Lower leg skin (tissue), 4 donors: ENCODE measurements around the gene SREBF1. TPM values are rescaled to one million over a fixed set of nuclear protein-coding genes. Genes with fewer than 3 reads are reported as not detected.

Source experiments
- DNase-seq, 2 donors: peaks; one replicate each; pipeline ENCODE4 v3.0.0-alpha.2; 2019; ENCODE audit warnings: low spot score in 2 of 2
- H3K4me3 ChIP-seq: fragments of 200-600 bp; sonication (generic); 2 replicates; pipeline ENCODE4 v1.5.1; 2017; ENCODE audit warnings: mild to moderate bottlenecking, low read depth; ENCODE audit not compliant: poor library complexity, severe bottlenecking
- CTCF ChIP-seq, 3 donors: fragments of 450-650 bp; IDR thresholded peaks; one replicate each; pipeline ENCODE4 v1.5.1; 2016; ENCODE audit warnings: antibody characterized with exemption in 3 of 3, mild to moderate bottlenecking in 3 of 3, moderate library complexity in 2 of 3
- POLR2A ChIP-seq, 2 donors: fragments of 450-650 bp; IDR thresholded peaks; one replicate each; pipeline ENCODE4 v1.6.1; 2016 to 2017; ENCODE audit warnings: antibody characterized with exemption in 2 of 2, mild to moderate bottlenecking in 1 of 2, moderate library complexity in 1 of 2
- WGBS, 2 donors: methylation state at CpG; one replicate each; pipeline ENCODE4 v1.1.5; 2018; 5-methylcytosine and 5-hydroxymethylcytosine counted together
- intact Hi-C: fragments of 100-400 bp; cut with DNase I; formaldehyde crosslinking; loops from one replicate; pipeline ENCODE4 v1.15.0; 2023; ENCODE audit warnings: low total_unique reads
- total RNA-seq, 4 donors: library from RNA; depleted of rRNA; stranded (reverse); fragments of >200 nt; gene quantifications; one replicate each; pipeline ENCODE4 v1.1.0, GENCODE V29; 2016

SREBF1 gene
- total RNA-seq, 4 donors from 2014 or later = 54.3 to 146 (median 102) TPM

GRCh38 chr17:17849845-17850373 lies 13.1 kb upstream of the SREBF1 start:
- H3K4me3 ChIP-seq = no peak overlapping the region
- no peak for TF ChIP-seq CTCF (IDR thresholded peaks at IDR 0.05)
- no peak for TF ChIP-seq POLR2A (IDR thresholded peaks at IDR 0.05)
- no peak for DNase-seq
- WGBS, 2 donors = 51 to 81% methylated on average over 1 to 2 of the region's 2 CpGs
- intact Hi-C loops = no loop called here

DNA sequence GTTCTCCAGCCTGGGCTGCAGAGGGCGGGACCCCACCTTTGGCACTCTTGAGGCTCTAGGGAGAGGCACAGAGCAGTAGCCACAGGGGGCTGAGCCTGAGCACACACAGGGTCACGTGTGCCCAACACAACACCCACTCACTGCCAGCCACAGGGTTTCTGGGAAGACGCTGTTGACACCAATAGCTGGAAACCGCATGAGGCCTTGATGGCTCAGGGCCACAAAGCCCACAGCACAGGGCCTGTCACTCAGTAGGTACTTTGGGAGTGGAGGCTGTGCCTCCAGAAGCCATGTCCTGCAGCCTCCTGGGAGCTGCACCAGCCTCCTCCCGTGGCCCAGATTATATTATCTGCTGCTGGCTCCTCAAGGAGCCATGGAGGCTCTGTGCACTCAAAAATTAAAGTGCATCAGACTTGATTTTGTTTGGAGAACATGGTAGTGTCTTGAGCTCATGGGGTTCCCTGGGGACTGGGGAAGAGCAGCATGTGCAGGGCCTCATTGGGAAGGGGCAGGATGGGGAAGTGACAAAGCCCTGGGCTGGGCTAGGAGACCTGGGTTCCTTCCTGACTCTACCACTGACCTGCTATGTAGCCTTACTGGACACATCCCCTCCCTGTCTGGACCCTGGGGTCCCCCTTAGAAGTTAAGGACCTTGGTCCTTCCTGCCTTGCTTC lies 12.5 kb upstream of the SREBF1 start:
- WGBS, 2 donors = 21 to 28% methylated on average over 5 of the region's 5 CpGs
- intact Hi-C loops = no loop called here
- TF ChIP-seq CTCF (IDR thresholded peaks at IDR 0.05) = no peak
- no peak for TF ChIP-seq POLR2A (IDR thresholded peaks at IDR 0.05)
- peak; percentile 77 to 95 for DNase-seq
- no peak overlapping the region for H3K4me3 ChIP-seq

DNA sequence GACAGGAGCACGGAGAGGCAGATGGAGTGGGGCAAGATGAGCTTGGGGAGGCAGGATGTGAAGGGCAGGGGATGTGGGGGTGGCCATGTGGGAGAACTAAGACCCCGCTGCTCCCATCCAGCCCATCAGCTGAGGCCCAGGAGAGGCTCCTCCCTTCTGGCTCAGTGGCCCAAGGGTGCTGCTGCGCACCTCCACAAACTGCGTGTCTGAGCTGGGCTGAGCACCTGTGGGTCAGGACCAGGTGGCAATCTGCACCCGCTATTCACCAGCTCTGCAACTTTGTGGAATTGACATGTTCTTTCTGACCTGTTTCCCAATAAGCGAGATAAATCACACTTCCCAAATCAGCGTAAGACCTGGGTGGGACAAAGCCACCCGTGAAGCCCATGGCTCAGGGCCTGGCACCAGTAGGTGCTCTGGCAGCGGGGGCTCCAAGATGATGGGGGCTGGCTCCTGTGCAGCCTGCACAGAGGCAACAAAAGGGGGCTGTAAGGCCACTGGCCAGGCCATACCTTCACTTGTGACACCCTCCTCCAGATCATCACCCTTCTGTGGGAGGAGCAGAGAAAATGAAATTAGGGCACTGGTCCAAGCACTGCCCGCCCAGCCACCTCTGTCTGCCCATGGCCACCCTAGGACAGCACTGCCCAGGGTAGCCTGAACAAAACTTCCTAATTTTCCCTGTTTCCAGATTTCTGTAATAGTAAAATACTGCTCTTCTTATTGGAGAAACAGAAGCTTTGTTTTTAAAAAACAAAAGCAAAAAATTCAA lies 11.7 kb upstream of the SREBF1 start:
- intact Hi-C loops = no loop called here
- no peak for TF ChIP-seq POLR2A (IDR thresholded peaks at IDR 0.05)
- no peak for TF ChIP-seq CTCF (IDR thresholded peaks at IDR 0.05)
- 76 to 77% methylated on average over 10 of the region's 10 CpGs for WGBS, 2 donors
- DNase-seq = no peak
- H3K4me3 ChIP-seq = no peak overlapping the region

- 86 to 94% methylated on average over 4 to 5 of the region's 5 CpGs for WGBS, 2 donors
- H3K4me3 ChIP-seq = no peak overlapping the region
- no peak for TF ChIP-seq POLR2A (IDR thresholded peaks at IDR 0.05)
- TF ChIP-seq CTCF (IDR thresholded peaks at IDR 0.05) = no peak
- intact Hi-C loops = no loop called here
- no peak for DNase-seq
Observed at GRCh38 chr17:17847726-17848125, 10.9 kb upstream of the SREBF1 start.

DNA sequence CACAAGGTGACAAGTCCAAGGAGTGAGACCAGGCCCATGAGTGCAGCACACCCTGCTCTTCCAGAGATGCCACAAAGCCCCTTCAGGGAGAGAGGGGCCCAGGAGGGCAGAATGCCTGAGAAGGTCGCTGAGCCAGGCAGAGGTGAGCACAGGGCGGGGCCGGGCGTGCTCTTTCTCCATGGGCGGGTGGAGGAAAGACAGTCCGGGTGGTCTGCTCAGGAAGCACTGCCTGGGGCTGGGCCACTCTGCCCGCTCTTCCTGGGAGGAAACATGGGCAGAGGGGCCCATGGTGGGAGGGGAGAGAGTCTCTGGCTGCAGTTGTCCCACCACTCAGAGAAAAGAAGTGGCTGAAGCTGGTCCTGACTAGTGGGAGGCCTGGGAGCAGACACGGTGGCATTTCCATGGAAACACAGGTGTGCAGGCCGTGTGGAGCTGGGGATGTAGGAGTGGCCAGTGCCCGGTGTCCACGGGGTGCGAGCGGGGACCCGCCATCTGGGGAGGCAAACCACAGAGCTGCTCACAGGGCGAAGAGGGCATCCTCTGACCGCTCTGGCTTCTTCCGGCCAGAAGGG lies 10.4 kb upstream of the SREBF1 start:
- no peak for DNase-seq
- WGBS, 2 donors = 73 to 80% methylated on average over 13 to 17 of the region's 17 CpGs
- no peak overlapping the region for H3K4me3 ChIP-seq
- intact Hi-C loops = no loop called here
- TF ChIP-seq CTCF (IDR thresholded peaks at IDR 0.05) (no peak), POLR2A (IDR thresholded peaks at IDR 0.05) (no peak)
